Measurements from ENCODE around the gene DCHS1.

DCHS1 gene

DNA sequence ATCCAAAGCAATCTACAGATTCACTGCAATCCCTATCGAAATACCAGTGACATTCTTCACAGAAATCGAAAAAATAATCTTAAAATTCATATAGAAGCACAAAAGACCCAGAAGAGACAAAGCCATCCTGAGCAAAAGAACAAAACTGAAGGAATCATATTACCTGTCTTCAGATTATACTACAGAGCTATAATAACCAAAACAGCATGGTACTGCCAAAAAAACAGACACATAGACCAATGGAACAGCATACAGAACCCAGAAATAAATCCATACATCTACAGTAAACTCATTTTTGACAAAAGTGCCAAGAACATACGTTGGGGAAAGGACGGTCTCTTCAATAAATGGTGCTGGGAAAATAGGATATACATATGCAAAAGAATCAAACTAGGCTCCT is 71.1 kb downstream of the DCHS1 start:
- no peak for DNase-seq

DNA sequence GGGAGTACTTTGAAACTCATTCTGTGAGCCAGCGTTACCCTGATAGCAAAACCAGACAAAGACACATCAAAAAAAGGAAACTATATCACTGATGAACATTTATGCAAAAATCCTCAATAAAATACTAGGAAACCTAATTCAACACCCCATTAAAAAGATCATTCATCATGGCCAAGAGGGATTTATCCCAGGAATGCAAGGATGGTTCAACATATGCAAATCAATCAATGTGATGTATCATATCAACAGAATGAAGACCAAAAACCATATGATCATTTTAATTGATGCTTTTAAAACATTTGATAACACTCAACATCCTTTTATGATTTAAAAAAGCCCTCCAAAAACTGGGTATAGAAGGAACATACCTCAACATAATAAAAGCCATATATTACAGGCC is 72.0 kb downstream of the DCHS1 start:
- no peak for DNase-seq

DNA sequence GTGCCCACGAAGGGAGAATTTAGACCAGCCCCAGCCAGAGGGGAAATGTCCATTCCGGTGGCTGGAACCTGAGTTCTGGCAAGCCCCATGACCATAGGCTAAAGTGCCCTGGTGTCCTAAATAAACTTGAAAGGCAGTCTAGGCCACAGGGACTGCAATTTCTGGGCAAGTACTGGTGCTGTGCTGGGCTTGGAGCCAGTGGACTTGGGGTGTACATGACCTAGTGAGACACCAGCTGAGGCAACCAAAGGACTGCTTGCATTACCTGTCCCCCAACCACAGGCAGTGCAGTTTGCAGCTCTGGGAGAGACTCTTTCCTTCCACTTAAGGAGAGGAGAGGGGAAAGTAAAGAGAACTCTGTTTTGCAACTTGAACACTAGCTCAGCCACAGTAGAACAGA is 75.9 kb downstream of the DCHS1 start:
- DNase-seq: no peak

DNA sequence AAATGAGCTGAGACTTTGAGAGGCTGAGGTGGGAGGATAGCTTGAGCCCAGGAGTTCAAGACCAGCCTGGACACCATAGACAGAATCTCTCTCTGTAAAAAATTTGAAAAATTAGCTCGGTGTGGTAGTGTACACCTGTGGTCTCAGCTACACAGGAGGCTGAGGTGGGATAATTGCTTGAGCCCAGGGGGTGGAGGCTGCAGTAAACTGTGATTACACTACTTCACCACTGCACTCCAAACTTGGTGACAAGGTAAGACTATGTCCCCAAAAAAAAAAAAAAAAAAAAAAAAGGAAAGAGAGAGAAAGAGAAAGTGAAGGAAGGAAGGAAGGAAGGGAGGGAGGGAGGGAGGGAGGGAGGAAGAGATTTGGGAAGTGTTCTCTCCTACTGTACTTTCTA is 77.5 kb downstream of the DCHS1 start:
- no peak for DNase-seq

- DNase-seq: no peak
These were observed 78.9 kb downstream of the DCHS1 start for GRCh38 chr11:6576471-6577373.

- no peak for DNase-seq
These were observed 80.5 kb downstream of the DCHS1 start for GRCh38 chr11:6574816-6575715.

DNA sequence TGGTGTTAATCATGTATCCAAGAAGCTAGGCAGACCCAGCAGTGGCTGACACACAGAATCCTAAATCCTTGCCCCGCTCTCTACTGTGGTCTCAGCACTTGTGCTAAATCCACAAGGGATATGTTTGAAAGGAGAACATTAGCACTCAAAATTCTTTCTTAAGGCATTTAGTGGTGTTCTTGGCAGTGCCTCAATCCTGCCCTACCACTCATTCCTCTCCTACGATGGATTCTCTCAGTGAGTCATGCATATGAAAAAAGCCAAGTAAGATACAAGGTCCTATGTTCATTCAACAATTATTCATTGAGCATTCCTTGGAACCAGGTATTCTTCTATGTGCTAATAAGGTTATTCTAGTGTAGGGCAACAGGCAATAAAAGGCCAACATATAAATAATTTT is 83.4 kb downstream of the DCHS1 start:
- DNase-seq: no peak

- DNase-seq: no peak
These were observed 84.1 kb downstream of the DCHS1 start for GRCh38 chr11:6571434-6572008.
